H54 (cell line): ENCODE results near the gene MYRIP.
"Not testable (repeated sequence)": the region's sequence is repeated elsewhere in the genome, so short reads cannot be mapped to it uniquely, and the experiment has no call there.

Source experiments
- DNase-seq: peaks from one replicate; pipeline ENCODE4 v3.0.0; 2011; ENCODE audit warnings: low spot score, mixed read lengths; ENCODE audit not compliant: insufficient read length
- FAIRE-seq: peaks from 3 replicates; lab custom pipeline; 2011; peaks lifted over from hg19 to GRCh38; lab: Jason Lieb, UNC
- POLR2A ChIP-seq: IDR thresholded peaks from 2 replicates; pipeline ENCODE4 v1.6.1; 2011; ENCODE audit warnings: low read depth, mild to moderate bottlenecking, low read length

MYRIP gene

DNA sequence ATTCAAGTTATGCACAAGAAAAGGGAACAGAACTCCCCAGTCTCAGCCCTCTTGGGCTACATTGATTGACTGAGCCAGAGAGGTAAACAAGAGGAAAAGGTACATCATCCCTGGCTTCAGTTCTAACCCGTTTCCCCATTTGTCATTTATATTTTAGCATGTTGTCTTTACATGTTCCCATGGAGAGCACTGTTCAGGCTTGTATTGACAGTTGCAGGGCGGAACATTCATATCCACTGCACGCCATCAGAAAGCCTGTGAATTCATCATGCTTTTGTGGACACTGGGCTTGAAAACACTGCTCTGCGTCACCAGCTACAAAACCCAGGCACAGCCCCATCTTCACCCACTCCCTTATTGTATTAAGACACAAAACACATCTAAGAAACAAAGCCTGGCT is 259.2 kb downstream of the MYRIP start:
- no peak for DNase-seq
- TF ChIP-seq POLR2A = no peak
- no peak for FAIRE-seq

DNA sequence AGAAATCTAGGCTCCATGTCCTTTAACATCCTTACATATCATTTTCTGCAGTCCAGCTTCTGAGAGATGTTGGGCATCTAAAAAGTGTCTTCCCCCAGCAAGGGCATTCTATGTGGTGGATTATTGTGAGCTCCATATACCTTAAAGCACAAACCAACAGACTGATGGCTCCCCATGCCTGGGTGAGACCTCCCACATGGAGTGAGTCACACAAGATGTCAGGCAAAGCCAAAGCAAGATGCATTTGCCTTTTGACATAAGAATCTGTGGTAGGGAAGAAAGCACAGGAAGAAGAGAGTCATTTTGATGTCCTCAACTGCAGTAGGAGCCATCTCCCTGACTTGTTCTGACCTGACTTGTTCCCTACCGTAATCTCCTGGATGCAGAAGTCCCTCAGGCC is 261.4 kb downstream of the MYRIP start:
- FAIRE-seq (no peak), DNase-seq (no peak)
- no peak for TF ChIP-seq POLR2A

DNA sequence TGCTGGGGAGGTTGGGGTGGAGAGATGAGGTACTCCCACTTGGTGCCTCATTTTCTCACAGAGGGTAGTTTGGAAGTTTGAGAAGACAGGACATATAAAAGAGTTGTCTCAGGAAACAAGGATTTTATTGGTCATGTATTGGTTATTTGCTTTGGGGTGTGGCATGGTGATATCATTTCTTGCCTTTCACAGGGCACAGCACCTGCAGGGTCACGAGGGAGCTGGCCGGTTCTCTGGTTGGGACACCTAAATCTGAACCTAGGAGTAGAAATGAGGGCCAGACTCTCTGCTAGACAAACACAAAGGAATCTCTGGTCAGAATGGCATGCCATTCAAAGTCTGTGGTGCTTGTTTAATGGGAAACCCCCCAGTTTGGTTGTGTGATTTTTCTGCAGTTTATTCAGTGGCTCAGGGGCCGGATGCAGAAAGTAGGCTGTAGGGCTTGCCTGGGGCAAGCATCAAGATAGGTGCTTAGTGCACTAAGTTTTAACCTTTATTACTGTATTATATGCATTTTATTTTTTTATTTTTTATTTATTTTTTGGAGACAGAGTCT is 262.4 kb downstream of the MYRIP start:
- no peak for TF ChIP-seq POLR2A
- no peak for FAIRE-seq
- DNase-seq = no peak

DNA sequence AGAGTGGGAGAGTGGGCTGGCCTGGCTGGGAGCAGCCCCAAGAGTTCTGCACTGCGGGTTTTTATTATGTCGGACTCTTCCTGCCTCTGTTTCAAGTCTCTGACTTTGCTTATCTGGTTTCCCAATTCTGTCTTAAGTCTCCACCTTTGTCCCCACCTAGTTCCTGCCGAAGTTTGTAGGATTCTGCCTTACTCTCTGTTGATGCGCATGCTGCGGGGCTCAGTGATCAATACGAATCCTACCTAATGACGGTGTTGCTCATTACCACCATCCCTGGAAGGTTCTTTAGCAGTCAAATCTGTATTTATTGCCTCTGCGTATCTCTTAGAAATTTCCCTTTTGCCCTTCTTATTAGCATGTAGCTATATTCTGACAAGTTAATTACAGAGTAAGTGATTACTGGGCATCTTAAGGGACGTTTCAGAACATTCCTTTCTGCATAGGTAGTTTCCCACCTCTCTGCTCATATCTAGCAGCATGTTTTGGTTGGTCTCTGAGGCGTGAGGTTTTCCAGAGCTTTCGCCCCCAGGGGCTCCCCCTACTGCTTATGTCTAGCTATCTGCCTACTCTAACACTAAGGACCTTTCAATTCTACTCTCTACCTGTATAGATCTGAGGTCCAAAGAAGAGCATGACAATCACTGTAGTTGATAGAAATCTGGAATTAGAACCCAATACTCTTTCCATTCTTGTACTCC is 264.1 kb downstream of the MYRIP start:
- DNase-seq = no peak
- FAIRE-seq = no peak
- no peak for TF ChIP-seq POLR2A

DNA sequence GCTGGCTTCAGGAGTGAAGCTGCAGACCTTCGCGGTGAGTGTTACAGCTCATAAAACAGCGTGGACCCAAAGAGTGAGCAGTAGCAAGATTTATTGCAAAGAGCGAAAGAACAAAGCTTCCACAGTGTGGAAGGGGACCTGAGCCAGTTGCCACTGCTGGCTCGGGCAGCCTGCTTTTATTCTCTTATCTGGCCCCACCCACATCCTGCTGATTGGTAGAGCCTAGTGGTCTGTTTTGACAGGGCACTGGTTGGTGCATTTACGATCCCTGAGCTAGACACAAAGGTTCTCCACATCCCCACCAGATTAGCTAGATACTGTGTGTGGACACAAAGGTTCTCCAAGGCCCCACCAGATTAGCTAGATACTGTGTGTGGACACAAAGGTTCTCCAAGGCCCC is 267.7 kb downstream of the MYRIP start:
- FAIRE-seq, DNase-seq: not testable (repeated sequence)

DNA sequence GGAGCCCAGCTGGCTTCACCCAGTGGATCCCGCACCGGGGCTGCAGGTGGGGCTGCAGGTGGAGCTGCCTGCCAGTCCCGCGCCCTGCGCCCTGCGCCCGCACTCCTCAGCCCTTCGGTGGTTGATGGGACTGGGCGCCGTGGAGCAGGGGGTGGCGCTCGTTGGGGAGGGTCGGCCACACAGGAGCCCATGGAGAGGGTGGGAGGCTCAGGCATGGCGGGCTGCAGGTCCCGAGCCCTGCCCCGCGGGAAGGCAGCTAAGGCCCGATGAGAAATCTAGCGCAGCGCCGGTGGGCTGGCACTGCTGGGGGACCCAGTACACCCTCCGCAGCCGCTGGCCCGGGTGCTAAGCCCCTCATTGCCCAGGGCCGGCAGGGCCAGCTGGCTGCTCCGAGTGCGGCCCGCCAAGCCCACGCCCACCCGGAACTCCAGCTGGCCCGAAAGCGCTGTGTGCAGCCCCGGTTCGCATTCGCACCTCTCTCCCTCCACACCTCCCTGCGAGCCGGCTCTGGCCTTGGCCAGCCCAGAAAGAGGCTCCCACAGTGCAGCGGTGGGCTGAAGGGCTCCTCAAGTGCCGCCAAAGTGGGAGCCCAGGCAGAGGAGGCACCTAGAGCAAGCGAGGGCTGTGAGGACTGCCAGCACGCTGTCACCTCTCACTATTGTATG is 268.6 kb downstream of the MYRIP start:
- not testable (repeated sequence) for DNase-seq, FAIRE-seq

DNA sequence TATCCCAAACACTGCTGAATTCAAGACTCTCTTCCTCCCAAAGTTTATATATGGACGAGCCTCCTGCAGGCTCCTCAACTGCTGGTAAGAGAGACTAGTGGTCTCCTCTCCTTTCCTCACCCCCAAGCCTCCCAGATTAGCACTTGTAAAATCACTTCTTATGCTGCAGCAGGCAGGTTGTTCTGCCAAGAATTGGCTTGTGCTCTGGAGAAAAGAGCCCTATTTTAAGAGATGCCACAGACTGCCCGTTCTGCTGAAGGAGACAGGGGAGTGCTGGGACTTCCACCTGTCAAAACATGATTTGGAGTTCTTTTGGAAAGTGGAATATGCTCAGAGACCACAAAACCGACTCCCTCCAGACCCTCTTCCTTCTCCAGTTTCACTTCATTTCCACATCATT is 269.2 kb downstream of the MYRIP start:
- FAIRE-seq (no peak), DNase-seq (no peak)
- TF ChIP-seq POLR2A = no peak

DNA sequence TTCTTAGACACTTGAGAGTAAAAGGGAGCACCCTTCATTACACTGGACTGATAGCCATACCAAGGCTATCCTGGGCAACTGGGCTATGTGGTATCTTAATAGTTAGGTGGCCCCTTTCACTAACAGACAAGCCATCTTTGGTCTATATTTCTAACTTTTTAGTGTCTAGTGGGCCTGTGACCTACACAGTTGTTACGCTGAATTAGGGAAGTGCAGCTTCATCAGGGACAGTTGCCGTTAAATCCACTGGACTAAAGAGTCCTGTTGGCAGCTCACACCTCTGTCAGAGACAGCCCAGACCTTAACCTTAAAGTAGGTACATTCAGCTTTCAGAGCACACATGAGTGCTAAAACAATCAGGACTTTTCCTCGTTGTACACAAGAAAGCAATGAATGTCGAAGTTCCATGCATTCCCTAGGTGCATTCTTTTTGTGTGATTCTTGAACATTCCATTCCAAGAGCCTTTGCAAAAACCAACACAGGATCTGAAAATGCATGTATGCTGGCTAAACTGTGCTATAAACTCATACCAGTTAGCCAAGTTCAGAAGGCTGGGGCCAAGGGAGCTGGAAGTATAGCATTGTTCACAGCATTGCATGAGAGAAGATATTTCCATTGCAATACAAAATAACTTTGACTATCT is 269.9 kb downstream of the MYRIP start:
- FAIRE-seq (peak; percentile 20), DNase-seq (no peak)
- TF ChIP-seq POLR2A = no peak

DNA sequence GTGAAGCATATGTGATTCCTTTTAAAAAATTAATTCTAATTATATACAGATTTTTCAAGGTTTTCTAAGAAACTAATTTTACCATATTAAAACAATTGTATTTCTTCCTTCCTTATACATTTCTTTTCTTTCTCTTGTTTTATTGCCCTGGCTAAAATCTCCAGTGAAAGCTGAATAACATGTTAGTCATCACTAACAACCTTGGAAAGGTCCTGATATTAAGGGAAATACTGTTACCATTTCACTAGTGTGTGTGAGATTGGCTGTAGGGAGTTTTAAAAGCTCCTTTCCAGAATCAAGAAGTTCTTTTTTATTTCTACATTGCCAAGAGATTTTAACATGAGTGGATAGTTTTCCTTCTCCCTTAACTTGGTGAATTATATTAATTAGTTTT is 270.4 kb downstream of the MYRIP start:
- no peak for TF ChIP-seq POLR2A

DNA sequence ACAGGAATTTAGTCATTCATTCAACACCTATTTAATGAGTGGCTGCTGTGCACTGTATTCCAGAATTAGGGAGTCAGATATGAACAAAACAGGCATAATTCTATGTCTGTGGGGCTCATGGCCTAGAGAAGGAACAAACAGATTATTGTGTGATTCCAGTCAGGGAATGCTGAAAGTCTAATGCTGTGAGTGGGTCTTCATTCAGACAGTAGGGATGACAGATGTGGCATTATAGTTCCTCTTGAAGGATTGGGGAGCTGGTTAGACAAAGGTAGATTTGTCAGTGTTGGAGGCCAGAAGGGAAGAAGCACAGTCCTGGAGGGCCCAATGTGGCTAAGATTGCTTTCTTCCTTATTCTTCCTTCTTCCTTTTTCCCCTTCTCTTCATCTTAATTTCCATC is 273.7 kb downstream of the MYRIP start:
- no peak for TF ChIP-seq POLR2A
- DNase-seq = no peak
- no peak for FAIRE-seq

More for the DNA sequence above, 270.4 kb downstream of the MYRIP start:
- peak; percentile 70 for FAIRE-seq
- no peak for DNase-seq

DNA sequence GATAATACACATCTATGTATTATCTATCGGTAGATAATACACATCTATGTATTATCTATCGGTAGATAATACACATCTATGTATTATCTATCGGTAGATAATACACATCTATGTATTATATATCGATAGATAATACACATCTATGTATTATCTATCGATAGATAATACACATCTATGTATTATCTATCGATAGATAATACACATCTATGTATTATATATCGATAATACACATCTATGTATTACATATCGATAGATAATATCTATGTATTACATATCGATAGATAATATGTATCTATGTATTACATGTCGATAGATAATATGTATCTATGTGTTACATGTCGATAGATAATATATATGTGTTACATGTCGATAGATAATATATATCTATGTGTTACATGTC is 275.0 kb downstream of the MYRIP start:
- not testable (repeated sequence) for DNase-seq, FAIRE-seq

DNA sequence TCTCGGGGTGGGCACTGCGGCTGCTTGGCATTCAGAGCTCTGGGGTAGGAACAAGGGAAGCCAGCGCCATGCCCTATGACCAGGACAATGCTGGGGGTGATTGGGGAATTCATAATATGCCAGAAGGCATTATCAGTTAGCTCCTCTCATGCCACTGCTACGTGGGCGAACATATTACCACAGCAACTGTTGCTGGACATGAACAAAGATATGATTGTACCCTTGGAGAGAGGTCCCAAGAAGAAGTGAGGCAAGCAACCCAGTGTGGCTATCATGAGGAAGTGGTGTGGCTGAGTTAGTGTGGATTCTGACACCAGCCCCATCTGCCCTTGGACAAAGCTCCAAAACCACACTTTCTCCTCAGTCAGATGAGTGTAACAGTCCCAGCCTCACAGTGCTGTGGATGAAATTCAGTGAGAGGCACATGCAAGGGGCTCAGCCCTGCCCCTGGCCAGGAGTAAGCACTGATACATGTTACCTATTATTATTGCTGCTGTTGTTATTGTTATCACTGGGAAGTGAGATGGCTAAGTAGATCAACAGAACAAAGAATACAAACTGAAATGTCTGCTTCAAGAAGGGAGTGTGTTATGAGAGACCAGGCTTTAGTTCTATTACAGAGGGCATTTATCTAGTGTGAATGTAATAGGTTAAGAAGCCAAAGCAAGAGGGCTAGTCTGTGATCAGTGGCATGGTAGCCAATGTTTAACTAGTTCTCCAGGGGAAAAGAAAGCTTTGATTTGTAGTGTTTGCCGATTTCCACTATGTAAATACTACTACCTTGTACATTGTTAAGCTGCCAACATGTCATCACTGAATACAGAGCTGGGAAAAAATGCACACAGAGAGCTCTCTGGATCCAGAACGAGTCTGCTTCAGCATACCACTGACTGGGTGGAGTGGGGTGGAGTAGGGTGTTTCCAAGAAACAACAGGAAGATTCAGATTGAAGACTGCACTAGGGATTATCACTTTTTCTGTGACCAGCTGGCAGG is 277.8 kb downstream of the MYRIP start:
- no peak for FAIRE-seq
- no peak for DNase-seq
- TF ChIP-seq POLR2A = no peak

DNA sequence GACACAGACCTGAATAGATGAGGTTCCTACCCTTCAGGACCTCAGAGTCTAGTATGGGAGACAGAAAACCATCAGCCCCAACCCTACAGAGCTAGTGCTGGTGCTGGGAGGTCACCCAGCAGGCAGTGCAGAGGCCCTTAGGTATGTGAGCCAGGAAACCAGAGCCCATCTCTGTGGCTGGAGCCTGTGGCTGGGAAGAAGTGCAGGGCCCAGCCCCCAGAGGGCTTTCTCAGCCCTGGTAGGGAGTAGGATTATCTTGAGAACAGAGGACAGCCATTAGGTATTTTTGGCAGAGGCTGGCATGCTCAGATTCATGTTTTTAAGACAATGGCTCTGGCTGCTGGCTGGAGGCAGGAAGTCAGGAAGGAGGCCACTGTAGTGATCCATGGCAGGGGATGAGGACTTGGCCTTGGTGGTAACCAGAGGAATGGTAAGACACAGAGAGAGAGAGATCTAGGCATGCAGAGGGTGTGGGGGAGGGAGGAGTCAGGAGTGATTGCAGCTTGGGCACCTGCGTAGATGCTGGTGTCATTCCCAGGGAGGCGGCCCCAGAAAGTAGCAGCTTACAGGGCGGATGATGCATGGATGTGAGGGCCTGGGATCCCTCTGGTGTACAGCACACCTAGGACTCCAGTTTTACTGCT is 279.2 kb downstream of the MYRIP start:
- TF ChIP-seq POLR2A = no peak
- no peak for FAIRE-seq
- no peak for DNase-seq
